ENCODE measurements around the gene PPP1CC.

GRCh38 chr12:110676171-110676570, 66.5 kb downstream of the PPP1CC start:
- TF ChIP-seq CTCF (IDR thresholded peaks at IDR 0.05) (no peak), POLR2AphosphoS5 (IDR thresholded peaks at IDR 0.05) (no peak)
